Endothelial cell of umbilical vein (primary cell): ENCODE results near the gene RFC3. TPM values are rescaled to one million over a fixed set of nuclear protein-coding genes. Genes with fewer than 3 reads are reported as not detected.

ENCODE experiments used
- BruUV-seq: library from RNA; stranded (reverse); fragments of 400-500 nt; replicated peaks from 2 replicates; lab custom pipeline; 2021; lab: Mats Ljungman, UMichigan
- CTCF ChIA-PET: fragments of 300-600, 350-600 bp; sonication (Branson Sonifier 250); formaldehyde crosslinking; loops from one replicate; lab custom pipeline; 2021; ENCODE audit warnings: antibody characterized with exemption, inconsistent platforms; lab: Charles Lee
- POLR2A ChIA-PET: fragments of 300-600, 350-600 bp; sonication (Branson Sonifier 250); formaldehyde crosslinking; loops from one replicate; lab custom pipeline; 2021; ENCODE audit warnings: antibody characterized with exemption, inconsistent platforms; lab: Charles Lee
- DNase-seq: peaks from one replicate; pipeline ENCODE4 v3.0.0-alpha.2; 2011; ENCODE audit warnings: low read depth, low spot score
- FAIRE-seq: peaks from 2 replicates; lab custom pipeline; 2011; peaks lifted over from hg19 to GRCh38; lab: Jason Lieb, UNC
- H2AFZ ChIP-seq: 2 replicates; pipeline ENCODE4 v1.6.0; 2012; ENCODE audit warnings: low read depth, low read length, control low read depth, inconsistent platforms
- H3K27ac ChIP-seq: 2 replicates; pipeline ENCODE4 v1.5.1; 2011; ENCODE audit warnings: low read depth, mild to moderate bottlenecking, control low read depth, low read length, moderate library complexity; ENCODE audit not compliant: insufficient read depth
- H3K27me3 ChIP-seq, 2 experiments: 2 replicates each; pipeline versions ENCODE4 v1.6.0 to v1.6.1; 2011; ENCODE audit warnings: low read length in 2 of 2, mixed read lengths in 1 of 2; ENCODE audit not compliant: control insufficient read depth in 2 of 2, insufficient read depth in 2 of 2
- H3K36me3 ChIP-seq, 2 experiments: 2 replicates in 1 of 2; 3 replicates in 1 of 2; pipeline ENCODE4 v1.5.1; 2011; ENCODE audit warnings: low read length in 2 of 2, mild to moderate bottlenecking in 1 of 2, moderate library complexity in 1 of 2; ENCODE audit not compliant: control insufficient read depth in 2 of 2, insufficient read depth in 2 of 2; ENCODE audit errors: extremely low read depth in 1 of 2
- H3K4me1 ChIP-seq: 3 replicates; pipeline ENCODE4 v1.5.1; 2011; ENCODE audit warnings: mild to moderate bottlenecking, low read length; ENCODE audit not compliant: control insufficient read depth, insufficient read depth; ENCODE audit errors: extremely low read depth
- H3K4me2 ChIP-seq: 2 replicates; pipeline ENCODE4 v1.6.1; 2011; ENCODE audit warnings: low read length, control low read depth, mixed read lengths; ENCODE audit not compliant: insufficient read depth
- H3K4me3 ChIP-seq, 3 experiments: fragments of 200-600 bp in 1 of 3; sonication (generic), shearing (Covaris generic) in 1 of 3; replicated peaks in 1 of 3; 2 replicates each; pipeline ENCODE4 v1.5.1; 2011 to 2016; ENCODE audit warnings: control low read depth in 3 of 3, low read length in 3 of 3, mild to moderate bottlenecking in 2 of 3, inconsistent platforms in 1 of 3, low read depth in 1 of 3, moderate library complexity in 1 of 3; ENCODE audit not compliant: insufficient read depth in 1 of 3
- H3K79me2 ChIP-seq: 2 replicates; pipeline ENCODE4 v1.6.0; 2012; ENCODE audit warnings: low read length, inconsistent platforms; ENCODE audit not compliant: control insufficient read depth, insufficient read depth
- H3K9ac ChIP-seq: replicated peaks from 2 replicates; pipeline ENCODE3; 2011; ENCODE audit warnings: low read length, control low read depth; ENCODE audit not compliant: insufficient read depth; ENCODE audit errors: extremely low read depth
- H3K9me1 ChIP-seq: replicated peaks from 3 replicates; pipeline ENCODE4 v1.6.0; 2011; ENCODE audit warnings: mild to moderate bottlenecking, low read length; ENCODE audit not compliant: control insufficient read depth, insufficient read depth; ENCODE audit errors: extremely low read depth
- H3K9me3 ChIP-seq: replicated peaks from 2 replicates; pipeline ENCODE4 v1.5.1; 2012; ENCODE audit warnings: low read length, inconsistent platforms; ENCODE audit not compliant: control insufficient read depth, insufficient read depth
- H4K20me1 ChIP-seq: replicated peaks from 2 replicates; pipeline ENCODE3; 2011; ENCODE audit warnings: mild to moderate bottlenecking, low read length; ENCODE audit not compliant: control insufficient read depth, insufficient read depth; ENCODE audit errors: extremely low read depth
- EZH2 ChIP-seq: IDR thresholded peaks from 2 replicates; pipeline ENCODE4 v1.6.1; 2012; ENCODE audit warnings: borderline replicate concordance, low read depth, mild to moderate bottlenecking, moderate library complexity, low read length, inconsistent platforms; ENCODE audit not compliant: severe bottlenecking
- FOS ChIP-seq: IDR thresholded peaks from 2 replicates; pipeline ENCODE4 v1.6.1; 2011; ENCODE audit warnings: mild to moderate bottlenecking, low read length, moderate library complexity, borderline replicate concordance; ENCODE audit not compliant: insufficient read depth
- GATA2 ChIP-seq: IDR thresholded peaks from 2 replicates; pipeline ENCODE4 v1.7.0; 2011; ENCODE audit warnings: low read depth, mild to moderate bottlenecking, moderate library complexity, mixed read lengths, low read length; ENCODE audit not compliant: insufficient read length, insufficient read depth
- JUN ChIP-seq: IDR thresholded peaks from 2 replicates; pipeline ENCODE4 v1.6.1; 2011; ENCODE audit warnings: borderline replicate concordance, low read depth; ENCODE audit not compliant: insufficient read length, insufficient read depth
- MYC ChIP-seq: IDR thresholded peaks from one replicate; pipeline ENCODE4 v1.6.1; 2011; ENCODE audit warnings: mild to moderate bottlenecking, low read depth, low read length
- POLR2A ChIP-seq: IDR thresholded peaks from 2 replicates; pipeline ENCODE4 v1.6.1; 2012; ENCODE audit warnings: low read depth, mild to moderate bottlenecking, control low read depth, low read length
- POLR2AphosphoS5 ChIP-seq: IDR thresholded peaks from 2 replicates; pipeline ENCODE4 v1.6.1; 2012; ENCODE audit warnings: low read depth, mild to moderate bottlenecking, control low read depth, low read length, moderate library complexity; ENCODE audit not compliant: insufficient read depth
- dilution Hi-C: fragments of 300-500 bp; cut with MboI; formaldehyde crosslinking; loops from one replicate; pipeline ENCODE4 v1.15.0; 2019; ENCODE audit warnings: low sequenced_read_pairs; ENCODE audit not compliant: extremely low pct_ligation_motif_present
- intact Hi-C: fragments of 100-400 bp; cut with micrococcal nuclease; formaldehyde crosslinking; loops from one replicate; pipeline ENCODE4 v1.10.0; 2022
- polyA plus RNA-seq, 4 experiments: library from polyadenylated mRNA; depleted of rRNA in 3 of 4; stranded (reverse) in 3 of 4; unstranded in 1 of 4; fragments of >200 nt; gene quantifications; 2 replicates each; pipeline versions ENCODE4 v1.2.1 to v1.2.3, GENCODE V29; 2011 to 2012; ENCODE audit warnings: missing spikeins in 1 of 4
- total RNA-seq: library from RNA; stranded (reverse); gene quantifications from 2 replicates; pipeline ENCODE4 v1.2.3, GENCODE V29; 2021
- TF ChIP-seq, protein P1 (sequence below), 2 donors: IDR thresholded peaks; 1 replicate in 1 of 2; 2 replicates in 1 of 2; pipeline ENCODE4 v1.5.1; 2011; ENCODE audit warnings: low read length in 2 of 2, mild to moderate bottlenecking in 2 of 2, moderate library complexity in 2 of 2, control low read depth in 1 of 2, inconsistent platforms in 1 of 2, low read depth in 1 of 2; ENCODE audit not compliant: insufficient read depth in 1 of 2; ENCODE audit errors: extremely low read depth in 1 of 2
- TF ChIP-seq, protein P2 (sequence below): IDR thresholded peaks from 2 replicates; pipeline ENCODE4 v1.6.1; 2011; ENCODE audit not compliant: insufficient read depth, insufficient read length

Gene RFC3
- total and polyA plus RNA-seq, 2 donors (not counting 3 experiments of a cell fraction or from before 2014, with no cell fraction given): 7.3 to 17.9 TPM

DNA sequence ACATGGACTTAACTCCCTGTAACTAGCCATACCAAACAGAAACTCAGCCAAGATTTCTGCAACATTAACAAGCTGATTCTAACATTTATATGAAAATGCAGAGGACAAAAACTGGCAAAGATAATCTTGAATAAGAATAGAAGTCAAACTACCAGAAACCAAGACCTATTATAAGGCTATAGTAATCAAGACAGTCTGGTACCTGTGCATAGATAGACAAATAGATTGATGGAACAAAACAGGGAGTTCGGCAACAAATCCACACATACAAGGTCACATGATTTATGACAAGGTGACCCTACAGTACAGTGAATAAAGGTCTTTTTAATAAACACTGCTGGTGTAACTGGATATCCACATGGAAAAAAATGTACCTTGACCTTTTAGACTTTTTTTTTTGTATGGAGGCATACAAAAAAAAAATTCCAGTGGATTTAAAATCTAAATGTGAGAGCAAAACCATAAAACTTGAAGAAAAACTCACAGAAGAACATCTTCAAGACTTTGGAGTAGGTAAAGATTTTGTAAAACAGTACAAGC lies 2.9 kb upstream of the RFC3 start:
- no peak overlapping the region for H2AFZ ChIP-seq

DNA sequence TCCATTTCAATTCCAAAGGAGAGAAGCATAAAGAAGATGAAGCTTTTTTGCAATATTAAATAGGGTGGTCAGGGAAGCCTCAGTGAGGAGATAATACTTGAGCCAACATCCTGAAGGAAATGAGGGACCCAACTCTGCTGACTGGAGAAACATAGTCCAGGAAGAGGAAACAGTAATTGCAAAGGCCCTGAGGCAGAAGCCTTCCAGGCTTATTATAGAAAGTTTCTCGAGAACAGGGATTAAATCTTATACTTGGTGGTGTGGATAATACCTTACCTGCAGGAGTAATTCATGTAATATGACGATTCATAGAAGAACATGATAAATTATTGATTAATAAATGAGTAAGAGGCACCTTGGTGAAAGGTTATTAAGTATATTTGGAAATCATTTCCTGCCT lies 1.0 kb upstream of the RFC3 start:
- TF ChIP-seq MYC (no peak), POLR2AphosphoS5 (no peak), POLR2A (no peak), FOS (no peak), JUN (no peak), GATA2 (no peak), EZH2 (no peak)
- TF ChIP-seq, protein P1, sequence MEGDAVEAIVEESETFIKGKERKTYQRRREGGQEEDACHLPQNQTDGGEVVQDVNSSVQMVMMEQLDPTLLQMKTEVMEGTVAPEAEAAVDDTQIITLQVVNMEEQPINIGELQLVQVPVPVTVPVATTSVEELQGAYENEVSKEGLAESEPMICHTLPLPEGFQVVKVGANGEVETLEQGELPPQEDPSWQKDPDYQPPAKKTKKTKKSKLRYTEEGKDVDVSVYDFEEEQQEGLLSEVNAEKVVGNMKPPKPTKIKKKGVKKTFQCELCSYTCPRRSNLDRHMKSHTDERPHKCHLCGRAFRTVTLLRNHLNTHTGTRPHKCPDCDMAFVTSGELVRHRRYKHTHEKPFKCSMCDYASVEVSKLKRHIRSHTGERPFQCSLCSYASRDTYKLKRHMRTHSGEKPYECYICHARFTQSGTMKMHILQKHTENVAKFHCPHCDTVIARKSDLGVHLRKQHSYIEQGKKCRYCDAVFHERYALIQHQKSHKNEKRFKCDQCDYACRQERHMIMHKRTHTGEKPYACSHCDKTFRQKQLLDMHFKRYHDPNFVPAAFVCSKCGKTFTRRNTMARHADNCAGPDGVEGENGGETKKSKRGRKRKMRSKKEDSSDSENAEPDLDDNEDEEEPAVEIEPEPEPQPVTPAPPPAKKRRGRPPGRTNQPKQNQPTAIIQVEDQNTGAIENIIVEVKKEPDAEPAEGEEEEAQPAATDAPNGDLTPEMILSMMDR (IDR thresholded peaks at IDR 0.05; ENCODE audit: extremely low read depth in 1 of 2, insufficient read depth in 1 of 2, low read depth in 1 of 2, low read length in 2 of 2): no peak
- TF ChIP-seq, protein P2, sequence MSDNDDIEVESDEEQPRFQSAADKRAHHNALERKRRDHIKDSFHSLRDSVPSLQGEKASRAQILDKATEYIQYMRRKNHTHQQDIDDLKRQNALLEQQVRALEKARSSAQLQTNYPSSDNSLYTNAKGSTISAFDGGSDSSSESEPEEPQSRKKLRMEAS: no peak
- intact Hi-C loops: loop anchor here (5.0 kb wide), 1 partner anchor 340 kb away; no protein-coding TSS in a partner anchor
- BruUV-seq: no TSS peak
- Histone ChIP-seq H3K9me1 (no peaks in the 10 kb centered on the region), H3K4me3 (no peak overlapping the region), H3K27me3 (no peaks in the 10 kb centered on the region), H2AFZ (peak overlapping the region; percentile 31), H3K27ac (no peak overlapping the region), H3K79me2 (peaks cover 24% of the 10 kb centered on the region), H3K4me2 (no peak overlapping the region), H3K9me3 (no peaks in the 10 kb centered on the region), H4K20me1 (no peaks in the 10 kb centered on the region), H3K4me1 (peaks cover 9% of the 10 kb centered on the region), H3K36me3 (no peaks in the 10 kb centered on the region), H3K9ac (no peak overlapping the region)
- ChIA-PET CTCF (interaction anchor here (1.4 kb wide), 1 partner anchor 16 kb away, joined by 5 read pairs; no protein-coding TSS in a partner anchor), POLR2A (no interaction called here)
- dilution Hi-C loops: no loop called here
- DNase-seq (no peak), FAIRE-seq (no peak)

More for the DNA sequence above, 2.9 kb upstream of the RFC3 start:
- BruUV-seq: no TSS peak
- H3K9me3 ChIP-seq: no peaks in the 10 kb centered on the region
- peaks cover 16% of the 10 kb centered on the region for H3K79me2 ChIP-seq
- dilution Hi-C loops: no loop called here
- FAIRE-seq (no peak), DNase-seq (no peak)
- H3K9me1 ChIP-seq: no peaks in the 10 kb centered on the region
- H3K4me1 ChIP-seq: peaks cover 9% of the 10 kb centered on the region
- no peak overlapping the region for H3K9ac ChIP-seq
- no peak overlapping the region for H3K27ac ChIP-seq
- intact Hi-C loops: loop anchor here (5.0 kb wide), 1 partner anchor 342 kb away; no protein-coding TSS in a partner anchor
- no peaks in the 10 kb centered on the region for H3K27me3 ChIP-seq
- TF ChIP-seq, protein P1 (IDR thresholded peaks at IDR 0.05; ENCODE audit: extremely low read depth in 1 of 2, insufficient read depth in 1 of 2, low read depth in 1 of 2, low read length in 2 of 2): no peak
- no peak for TF ChIP-seq MYC
- no peak for TF ChIP-seq JUN
- ChIA-PET CTCF (interaction anchor here (1.2 kb wide), 1 partner anchor 64 kb away, joined by 3 read pairs; no protein-coding TSS in a partner anchor), POLR2A (no interaction called here)
- no peaks in the 10 kb centered on the region for H3K36me3 ChIP-seq
- no peaks in the 10 kb centered on the region for H4K20me1 ChIP-seq
- H3K4me2 ChIP-seq: no peak overlapping the region
- H3K4me3 ChIP-seq: no peak overlapping the region
